LNCAP (cell line): ENCODE results near the gene IL12RB1.

Experiments used
- TF ChIP-seq, protein P1 (sequence below): fragments of 450-650 bp; IDR thresholded peaks from 2 replicates; pipeline ENCODE4 v1.5.1; 2017; ENCODE audit warnings: mild to moderate bottlenecking

Gene IL12RB1

DNA sequence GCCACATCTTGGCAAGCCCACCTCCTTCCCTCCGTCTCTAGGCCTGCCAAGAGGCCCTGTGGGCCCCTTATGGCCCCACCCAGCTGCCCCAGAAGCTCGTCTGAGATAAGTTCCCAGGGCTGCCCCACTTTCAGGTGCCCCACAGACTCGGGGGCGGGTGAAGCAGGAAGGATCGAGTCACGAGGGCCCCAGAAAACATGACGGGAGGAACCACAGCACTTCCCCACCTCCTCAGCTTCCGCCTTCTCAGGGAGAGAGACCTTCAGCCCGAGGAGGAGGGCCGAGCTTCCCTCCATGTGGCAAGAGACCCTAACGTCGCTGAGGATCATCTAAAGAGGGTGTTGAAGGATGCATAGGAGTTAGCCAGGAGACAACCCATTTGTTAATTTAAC, 4.5 kb upstream of the IL12RB1 start:
- TF ChIP-seq, protein P1, sequence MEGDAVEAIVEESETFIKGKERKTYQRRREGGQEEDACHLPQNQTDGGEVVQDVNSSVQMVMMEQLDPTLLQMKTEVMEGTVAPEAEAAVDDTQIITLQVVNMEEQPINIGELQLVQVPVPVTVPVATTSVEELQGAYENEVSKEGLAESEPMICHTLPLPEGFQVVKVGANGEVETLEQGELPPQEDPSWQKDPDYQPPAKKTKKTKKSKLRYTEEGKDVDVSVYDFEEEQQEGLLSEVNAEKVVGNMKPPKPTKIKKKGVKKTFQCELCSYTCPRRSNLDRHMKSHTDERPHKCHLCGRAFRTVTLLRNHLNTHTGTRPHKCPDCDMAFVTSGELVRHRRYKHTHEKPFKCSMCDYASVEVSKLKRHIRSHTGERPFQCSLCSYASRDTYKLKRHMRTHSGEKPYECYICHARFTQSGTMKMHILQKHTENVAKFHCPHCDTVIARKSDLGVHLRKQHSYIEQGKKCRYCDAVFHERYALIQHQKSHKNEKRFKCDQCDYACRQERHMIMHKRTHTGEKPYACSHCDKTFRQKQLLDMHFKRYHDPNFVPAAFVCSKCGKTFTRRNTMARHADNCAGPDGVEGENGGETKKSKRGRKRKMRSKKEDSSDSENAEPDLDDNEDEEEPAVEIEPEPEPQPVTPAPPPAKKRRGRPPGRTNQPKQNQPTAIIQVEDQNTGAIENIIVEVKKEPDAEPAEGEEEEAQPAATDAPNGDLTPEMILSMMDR = no peak

DNA sequence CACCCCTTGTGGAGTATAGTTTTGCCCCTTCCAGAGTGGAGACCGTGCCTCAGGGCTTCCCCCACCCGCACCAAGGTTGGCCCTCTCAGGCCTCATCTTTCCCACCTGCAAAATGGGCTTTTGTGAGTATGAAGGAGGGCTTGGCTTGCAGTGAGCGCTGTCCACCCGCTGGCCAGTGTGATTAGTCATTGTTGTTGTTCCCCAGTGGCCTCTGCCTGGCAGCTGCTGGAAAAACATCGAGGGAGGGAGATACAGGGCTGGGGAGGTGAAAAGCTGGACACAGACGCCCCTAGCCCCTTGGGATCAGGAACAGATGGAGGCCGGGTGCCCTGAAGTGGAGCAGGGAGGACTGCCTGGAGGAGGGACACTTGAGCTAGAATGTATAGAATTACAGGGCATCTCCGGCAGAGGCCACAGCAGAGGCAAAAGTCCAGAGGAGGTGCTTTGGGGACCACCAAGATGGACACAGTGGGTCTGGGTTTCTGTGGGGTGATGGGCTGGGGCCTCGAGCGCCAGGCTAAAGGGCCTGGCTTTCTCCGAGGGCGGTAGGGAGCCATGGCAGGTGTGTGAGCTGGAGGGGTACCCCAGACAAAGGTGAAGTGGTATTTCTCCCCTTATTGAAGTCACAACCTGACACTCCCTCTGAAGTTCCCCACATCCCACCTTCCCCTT, 3.9 kb upstream of the IL12RB1 start:
- TF ChIP-seq, protein P1 = no peak

GRCh38 chr19:18089726-18090125, 3.0 kb upstream of the IL12RB1 start:
- TF ChIP-seq, protein P1 = no peak

DNA sequence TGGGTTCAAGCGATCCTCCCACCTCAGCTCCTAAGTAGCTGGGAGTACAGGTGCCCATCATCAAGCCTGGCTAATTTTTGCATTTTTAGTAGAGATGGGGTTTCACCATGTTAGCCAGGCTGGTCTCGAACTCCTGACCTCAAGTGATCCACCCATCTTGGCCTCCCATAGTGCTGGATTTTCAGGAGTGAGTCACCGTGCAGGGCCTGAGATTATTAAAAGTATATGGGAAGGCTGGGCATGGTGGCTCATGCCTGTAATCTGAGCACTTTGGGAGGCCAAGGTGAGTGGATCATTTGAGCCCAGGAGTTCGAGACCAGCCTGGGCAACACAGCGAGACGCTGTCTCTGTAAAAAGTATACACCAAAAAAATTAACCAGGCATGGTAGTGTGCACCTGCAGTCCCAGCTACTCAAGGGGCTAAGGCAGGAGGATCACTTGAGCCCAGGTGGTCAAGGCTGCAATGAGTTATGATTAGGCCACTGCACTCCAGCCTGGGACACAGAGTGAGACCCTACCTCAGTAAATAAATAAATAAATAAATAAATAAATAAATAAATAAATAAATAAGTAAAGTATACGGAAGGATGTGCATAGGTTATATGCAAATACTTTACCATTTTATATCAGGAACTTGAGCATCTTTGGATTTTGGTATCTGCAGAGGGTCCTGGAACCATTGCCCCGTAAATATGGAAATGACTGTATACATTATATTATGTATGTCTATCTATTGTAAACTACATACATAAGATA, 854 bp downstream of the IL12RB1 start:
- TF ChIP-seq, protein P1 = no peak

DNA sequence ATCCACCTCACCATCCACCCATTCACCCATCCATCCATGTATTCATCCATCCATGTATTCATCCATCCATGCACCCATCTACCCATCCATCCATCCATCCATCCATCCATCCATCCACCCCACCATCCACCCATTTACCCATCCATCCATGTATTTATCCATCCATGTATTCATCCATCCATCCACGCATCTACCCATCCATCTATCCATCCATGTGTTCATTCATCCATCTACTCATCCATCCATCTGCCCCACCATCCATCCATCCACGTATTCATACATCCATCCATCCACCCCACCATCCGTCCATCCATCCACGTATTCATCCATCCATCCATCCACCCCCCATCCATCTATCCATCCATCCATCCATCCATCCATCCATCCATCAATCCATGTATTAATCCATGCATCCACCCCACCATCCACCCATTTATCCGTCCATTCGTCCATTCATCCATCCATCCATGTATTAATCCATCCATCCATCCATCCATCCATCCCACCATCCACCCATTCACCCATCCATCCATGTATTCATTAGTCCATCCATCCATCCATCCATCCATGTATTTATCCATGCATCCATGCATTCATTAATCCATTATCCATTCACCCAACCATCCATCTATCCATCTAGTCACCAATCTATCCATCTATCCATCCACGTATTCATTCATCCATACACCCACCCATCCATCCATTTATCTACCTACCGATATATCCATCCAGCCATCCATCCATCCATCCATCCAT, 2.6 kb downstream of the IL12RB1 start:
- TF ChIP-seq, protein P1 = no peak

- TF ChIP-seq, protein P1 = no peak
These were observed 12.5 kb downstream of the IL12RB1 start for GRCh38 chr19:18074192-18074591.

DNA sequence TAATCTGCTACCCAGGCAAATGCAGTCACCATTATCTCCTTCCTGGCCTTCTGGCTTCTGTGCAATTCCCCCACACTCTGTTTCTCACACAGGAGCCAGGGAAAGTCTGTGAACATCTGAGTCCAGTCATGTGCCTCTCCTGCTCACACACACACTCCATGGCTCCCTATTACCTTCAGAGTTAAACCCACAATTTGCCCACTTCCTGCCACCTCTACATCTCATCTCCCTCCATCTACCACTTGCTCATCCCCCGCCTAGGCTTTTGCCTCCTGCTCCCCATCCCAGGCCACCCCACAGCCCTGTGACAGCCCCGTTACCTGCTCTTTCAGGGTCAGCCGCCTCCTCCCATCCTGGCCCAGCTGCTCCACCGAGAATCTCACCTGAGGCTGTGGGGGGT, 13.5 kb downstream of the IL12RB1 start:
- TF ChIP-seq, protein P1 = no peak
